Measurements from ENCODE around the gene ZIK1. TPM values are rescaled to one million over a fixed set of nuclear protein-coding genes. Genes with fewer than 3 reads are reported as not detected.

Gene ZIK1
- total RNA-seq = 3.9 and 6.2 TPM in 2 replicates

GRCh38 chr19:57583521-57584416 is at the start of gene ZIK1:
Gene ZIK1, plus strand, starts transcription at chr19:57584145. Its CDS starts 212 bp downstream, at chr19:57584357.

DNA sequence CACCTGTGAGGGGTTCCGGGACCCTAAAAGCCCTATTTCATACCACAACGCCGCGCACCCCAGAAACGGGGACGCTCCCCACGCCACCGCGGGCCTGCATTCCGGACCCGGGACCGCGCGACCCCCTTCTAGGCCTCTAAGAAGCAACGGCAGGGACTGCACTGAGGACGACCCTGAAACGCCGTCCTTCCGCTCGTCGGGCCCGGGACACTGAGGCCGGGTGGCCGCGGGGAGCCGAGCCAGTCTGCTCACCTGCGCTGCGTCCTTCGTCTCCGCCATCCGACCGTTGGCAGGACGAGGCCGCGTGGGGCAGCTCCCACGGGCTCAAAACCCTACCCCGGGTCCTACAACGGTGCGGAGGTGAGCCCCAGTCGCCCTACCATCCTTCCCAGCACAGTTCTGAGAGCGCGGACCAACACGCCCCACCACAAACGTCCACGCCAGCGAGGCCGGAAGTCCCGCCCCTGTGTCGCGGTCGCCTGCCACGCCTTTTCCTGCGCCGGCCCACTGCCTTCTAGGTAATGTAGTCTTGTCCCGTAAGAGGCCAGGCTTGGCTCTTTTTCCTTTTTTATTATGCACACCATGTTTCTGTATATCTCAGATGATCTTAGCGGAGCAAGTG is 24.4 kb upstream of the ZIK1 start, which contains the start of gene ZNF550:
Gene ZNF550 (minus strand): TSS at position 460 of the 622 bp plus-strand sequence. CDS start 181 bp downstream, at position 279.

GRCh38 chr19:57578487-57579205 is 5.3 kb upstream of the ZIK1 start, which contains the start of gene ZNF416:
Gene ZNF416, minus strand, starts transcription at chr19:57578911. Its CDS starts 207 bp downstream, at chr19:57578704.

GRCh38 chr19:57599761-57600383 is 15.9 kb downstream of the ZIK1 start, which contains the start of gene ZNF530:
Gene ZNF530, plus strand, starts transcription at chr19:57599885. Its CDS starts 4,461 bp downstream, at chr19:57604346.

DNA sequence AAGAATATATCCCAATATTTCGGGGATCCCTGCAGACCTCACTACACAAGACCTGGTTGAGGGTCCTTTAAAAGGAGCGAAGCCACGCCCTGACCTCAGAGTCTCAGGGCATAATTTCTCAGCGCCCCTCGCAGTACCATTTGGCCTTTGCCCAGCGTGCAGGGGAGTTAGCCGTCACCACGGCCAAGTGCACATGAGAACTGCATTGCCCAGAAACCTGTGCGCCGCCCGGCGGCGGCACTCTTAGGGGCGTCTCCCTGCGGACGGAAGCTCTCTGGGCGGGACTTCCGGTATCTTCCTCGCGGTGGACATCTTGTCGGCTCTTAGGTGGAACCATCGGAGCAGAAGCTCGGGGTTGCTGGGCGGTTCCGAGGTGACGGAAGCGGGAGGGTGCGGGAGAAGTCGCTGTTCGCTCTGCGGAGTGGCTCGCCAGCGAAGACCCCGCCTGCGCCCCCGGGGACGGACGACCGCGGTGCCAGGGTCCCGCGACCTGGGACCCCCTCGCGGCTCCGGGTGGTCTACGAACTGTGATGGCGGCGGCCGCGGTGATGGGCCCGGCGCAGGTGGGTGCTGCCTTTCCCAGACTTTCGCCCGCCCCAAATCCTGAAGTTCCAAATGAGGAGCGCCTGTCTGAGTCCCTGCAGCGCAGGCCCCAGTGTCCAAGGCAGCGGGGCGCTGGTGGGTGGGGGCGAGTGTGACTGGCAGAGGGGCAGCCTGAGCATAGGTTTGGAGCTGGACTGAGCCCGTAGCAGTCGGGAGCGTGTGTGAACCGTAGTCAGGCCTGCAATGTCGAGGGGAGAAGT is 30.2 kb downstream of the ZIK1 start, which contains the start of gene ZNF134:
Gene ZNF134 (plus strand): TSS at position 302 of the 803 bp plus-strand sequence. CDS start 5,227 bp downstream, outside the sequence.

DNA sequence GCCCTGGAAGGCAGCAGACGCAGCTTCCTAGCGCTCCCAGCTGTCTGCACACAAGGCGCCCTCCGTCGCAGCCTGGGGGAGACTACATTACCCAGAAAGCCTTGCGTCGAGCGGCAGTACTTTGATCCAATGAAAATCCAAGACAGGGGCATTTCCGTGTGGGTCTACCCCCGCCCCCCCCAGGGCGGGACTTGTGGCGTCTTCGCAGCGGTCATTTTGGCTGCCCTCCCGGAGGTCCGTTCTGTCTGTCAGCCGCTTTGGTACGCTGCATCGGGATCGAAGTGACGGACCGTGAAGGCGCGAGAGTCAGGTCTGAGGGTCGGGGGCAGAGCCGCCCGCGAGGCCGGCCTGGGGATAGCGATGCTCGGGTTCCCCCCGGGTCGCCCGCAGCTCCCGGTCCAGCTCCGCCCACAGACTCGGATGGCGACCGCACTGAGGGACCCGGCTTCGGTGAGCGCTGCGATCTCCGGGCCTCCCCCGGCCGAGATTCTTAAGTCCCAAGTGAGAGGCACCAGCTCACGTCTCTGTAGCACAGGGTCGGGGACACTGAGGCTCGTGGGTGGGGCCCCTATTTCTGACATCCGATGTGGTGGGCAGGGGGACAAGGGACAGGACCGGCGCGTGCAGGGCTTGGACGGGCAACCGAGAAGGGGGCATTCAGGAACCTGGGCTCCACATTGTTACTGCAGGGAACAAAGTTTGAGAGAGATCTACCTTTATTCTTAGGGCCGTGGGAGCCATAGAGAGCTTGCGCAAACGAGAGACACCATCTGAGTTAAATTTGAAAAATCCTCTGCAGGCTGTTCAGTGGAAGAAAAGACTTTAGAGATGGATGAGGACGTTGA is 49.3 kb downstream of the ZIK1 start, which contains the start of gene ZNF211:
Gene ZNF211 (plus strand): TSS at position 182 of the 845 bp plus-strand sequence. CDS start 179 bp downstream, at position 361.

Other genes starting within 250 kb of the ZIK1 start
- 8.6 and 8.9 TPM in 2 replicates for gene ZNF304, start 232.9 kb upstream of the ZIK1 start, total RNA-seq
- 10.0 and 12.2 TPM in 2 replicates for gene TRAPPC2B, start 220.6 kb upstream of the ZIK1 start, total RNA-seq
- 5.3 and 5.4 TPM in 2 replicates for gene ZNF547, start 220.6 kb upstream of the ZIK1 start, total RNA-seq
- 16.6 and 25.2 TPM in 2 replicates for gene ZNF548, start 194.3 kb upstream of the ZIK1 start, total RNA-seq
- 9.8 and 18.7 TPM in 2 replicates for gene ZNF17, start 173.0 kb upstream of the ZIK1 start, total RNA-seq
- 9.2 and 10.6 TPM in 2 replicates for gene ZNF749, start 148.8 kb upstream of the ZIK1 start, total RNA-seq
- 0.30 and 1.0 TPM in 2 replicates for gene VN1R1, start 127.0 kb upstream of the ZIK1 start, total RNA-seq
- 15.7 and 17.4 TPM in 2 replicates for gene ZNF772, start 106.6 kb upstream of the ZIK1 start, total RNA-seq
- 10.9 and 21.7 TPM in 2 replicates for gene ZNF419, start 96.4 kb upstream of the ZIK1 start, total RNA-seq
- 25.4 and 28.5 TPM in 2 replicates for gene ZNF773, start 84.2 kb upstream of the ZIK1 start, total RNA-seq
- gene ZNF549, start 56.8 kb upstream of the ZIK1 start, total RNA-seq = 5.3 and 6.2 TPM in 2 replicates
- gene ZNF550, start 24.3 kb upstream of the ZIK1 start, total RNA-seq = 9.2 and 10.7 TPM in 2 replicates
- 3.9 and 4.9 TPM in 2 replicates for gene ZNF416, start 5.2 kb upstream of the ZIK1 start, total RNA-seq
- 2.1 and 3.0 TPM in 2 replicates for gene ZNF530, start 15.7 kb downstream of the ZIK1 start, total RNA-seq
- gene ZNF134, start 30.1 kb downstream of the ZIK1 start, total RNA-seq = 17.9 and 21.1 TPM in 2 replicates
- 11.6 and 11.8 TPM in 2 replicates for gene ZNF211, start 49.0 kb downstream of the ZIK1 start, total RNA-seq
- 0.37 TPM in 1 of 2 replicates, not detected in the other for gene ZSCAN4, start 84.8 kb downstream of the ZIK1 start, total RNA-seq
- 3.6 and 5.3 TPM in 2 replicates for gene ZNF551, start 97.8 kb downstream of the ZIK1 start, total RNA-seq
- 4.2 and 4.9 TPM in 2 replicates for gene ZNF154, start 125.1 kb downstream of the ZIK1 start, total RNA-seq
- gene ZNF671, start 143.5 kb downstream of the ZIK1 start, total RNA-seq = 7.4 and 8.6 TPM in 2 replicates
- 10.4 and 12.1 TPM in 2 replicates for gene ZNF776, start 162.7 kb downstream of the ZIK1 start, total RNA-seq
- gene ZNF586, start 185.5 kb downstream of the ZIK1 start, total RNA-seq = 17.4 and 21.4 TPM in 2 replicates
- 6.1 and 11.9 TPM in 2 replicates for gene ZNF552, start 230.8 kb downstream of the ZIK1 start, total RNA-seq
- 26.7 and 31.7 TPM in 2 replicates for gene ZNF587B, start 246.2 kb downstream of the ZIK1 start, total RNA-seq